Brain microvascular endothelial cell (primary cell): Measurements from ENCODE around the gene ZNF550.
A peak's percentile ranks its signal among the peaks of the same experiment; 100 is the strongest.

Experiments used
- DNase-seq: peaks from one replicate; pipeline ENCODE4 v3.0.0-alpha.2; 2020
- H3K27ac ChIP-seq: fragments of 250-450 bp; sonication (Bioruptor Pico); 2 replicates; pipeline ENCODE4 v1.5.1; 2020; ENCODE audit warnings: mild to moderate bottlenecking, moderate library complexity
- H3K27me3 ChIP-seq: fragments of 250-450 bp; sonication (Bioruptor Pico); replicated peaks from 2 replicates; pipeline ENCODE4 v1.5.1; 2020; ENCODE audit warnings: mild to moderate bottlenecking
- H3K36me3 ChIP-seq: fragments of 250-450 bp; sonication (Bioruptor Pico); replicated peaks from 2 replicates; pipeline ENCODE4 v1.5.1; 2020; ENCODE audit warnings: mild to moderate bottlenecking
- H3K4me3 ChIP-seq: 2 replicates; pipeline ENCODE4 v1.5.1; 2011; ENCODE audit warnings: low read depth, mild to moderate bottlenecking, control low read depth, low read length, moderate library complexity
- CTCF ChIP-seq: IDR thresholded peaks from 2 replicates; pipeline ENCODE4 v1.5.1; 2011; ENCODE audit warnings: low read depth, mild to moderate bottlenecking, moderate library complexity, low read length, control low read depth, inconsistent platforms; ENCODE audit errors: missing control alignments
- in situ Hi-C: cut with HindIII; loops from 2 replicates; pipeline ENCODE4 v1.10.0; 2017; ENCODE audit warnings: low sequenced_read_pairs, low pct_ligation_motif_present

Gene ZNF550

GRCh38 chr19:57583521-57584416, 24.1 kb upstream of the ZNF550 start, which contains the start of gene ZIK1:
ZIK1 (plus strand) TSS chr19:57584145; CDS start chr19:57584357, 212 bp downstream.
- Histone ChIP-seq H3K4me3 (peak within 1 kb of the TSS; percentile 72), H3K27ac (no peak within 1 kb of the TSS), H3K36me3 (peaks cover 3% of the 10 kb centered on the region), H3K27me3 (no peaks in the 10 kb centered on the region)
- in situ Hi-C loops: no loop called here
- TF ChIP-seq CTCF: peak; percentile 16
- peak; percentile 91 for DNase-seq

GRCh38 chr19:57583104-57583520, 23.4 kb upstream of the ZNF550 start:
- DNase-seq: no peak
- in situ Hi-C loops: no loop called here
- H3K27me3 ChIP-seq: no peaks in the 10 kb centered on the region
- H3K27ac ChIP-seq: no peak overlapping the region
- H3K36me3 ChIP-seq: no peaks in the 10 kb centered on the region
- TF ChIP-seq CTCF: no peak
- no peak overlapping the region for H3K4me3 ChIP-seq

GRCh38 chr19:57578487-57579205, 19.0 kb upstream of the ZNF550 start, which contains the start of gene ZNF416:
ZNF416 (minus strand) TSS chr19:57578911; CDS start chr19:57578704, 207 bp downstream.
- peak within 1 kb of the TSS; percentile 39 for H3K27ac ChIP-seq
- peak; percentile 99 for DNase-seq
- peak; percentile 33 for TF ChIP-seq CTCF
- H3K27me3 ChIP-seq: no peaks in the 10 kb centered on the region
- peaks cover 32% of the 10 kb centered on the region for H3K36me3 ChIP-seq
- in situ Hi-C loops: no loop called here
- peak within 1 kb of the TSS; percentile 82 for H3K4me3 ChIP-seq

GRCh38 chr19:57576661-57577060, 17.0 kb upstream of the ZNF550 start:
- Histone ChIP-seq H3K27me3 (no peaks in the 10 kb centered on the region), H3K27ac (no peak overlapping the region), H3K36me3 (peaks cover 52% of the 10 kb centered on the region), H3K4me3 (no peak overlapping the region)
- in situ Hi-C loops: no loop called here
- TF ChIP-seq CTCF: no peak
- DNase-seq: no peak

- Histone ChIP-seq H3K27ac (no peak overlapping the region), H3K4me3 (no peak overlapping the region), H3K27me3 (no peaks in the 10 kb centered on the region), H3K36me3 (peaks cover 59% of the 10 kb centered on the region)
- no peak for TF ChIP-seq CTCF
- in situ Hi-C loops: no loop called here
- no peak for DNase-seq
Measured at GRCh38 chr19:57572415-57572947, 12.8 kb upstream of the ZNF550 start.
